B cell (primary cell): Measurements from ENCODE around the gene PSMB2. TPM values are rescaled to one million over a fixed set of nuclear protein-coding genes. Genes with fewer than 3 reads are reported as not detected.

Experiments
- ATAC-seq: fragments of 200-7000 bp; cut with Tn5 transposase; one replicate; pipeline ENCODE4 v1.10.0; 2021; ENCODE audit warnings: low read depth, mild to moderate bottlenecking, moderate number of reproducible peaks, moderate library complexity
- CTCF ChIA-PET: fragments of 350-600 bp; sonication (Branson Sonifier 250); formaldehyde crosslinking; loops from one replicate; lab custom pipeline; 2021; ENCODE audit warnings: antibody characterized with exemption, inconsistent platforms; lab: Charles Lee
- POLR2A ChIA-PET: fragments of 350-600 bp; sonication (Branson Sonifier 250); formaldehyde crosslinking; loops from one replicate; lab custom pipeline; 2021; ENCODE audit warnings: antibody characterized with exemption; lab: Charles Lee
- DNase-seq: peaks from one replicate; pipeline ENCODE4 v3.0.0; 2013
- H2AFZ ChIP-seq: 2 replicates; pipeline ENCODE4 v1.6.1; 2012; ENCODE audit warnings: mild to moderate bottlenecking, low read depth, low read length; ENCODE audit not compliant: insufficient read depth, poor library complexity, severe bottlenecking
- H3K27ac ChIP-seq, 2 donors: 1 replicate in 1 of 2; 2 replicates in 1 of 2; pipeline ENCODE4 v1.5.1; 2012 to 2013; ENCODE audit warnings: low read length in 2 of 2, mild to moderate bottlenecking in 2 of 2, moderate library complexity in 1 of 2
- H3K27me3 ChIP-seq, 4 experiments: fragments of 200-600 bp in 1 of 4; sonication (generic) in 1 of 4; replicated peaks in 1 of 4; 1 replicate in 2 of 4; 2 replicates in 2 of 4; pipeline versions ENCODE4 v1.6.1 to v1.7.0; 2013 to 2016; ENCODE audit warnings: low read length in 3 of 4, mild to moderate bottlenecking in 2 of 4, mixed read lengths in 1 of 4, moderate library complexity in 1 of 4; ENCODE audit not compliant: insufficient read depth in 4 of 4, control insufficient read depth in 3 of 4; ENCODE audit errors: control extremely low read depth in 1 of 4
- H3K36me3 ChIP-seq, 2 experiments: replicated peaks in 1 of 2; 1 replicate in 1 of 2; 2 replicates in 1 of 2; pipeline versions ENCODE4 v1.6.1 to v1.7.1; 2013; ENCODE audit warnings: low read length in 1 of 2; ENCODE audit not compliant: insufficient read depth in 2 of 2, control insufficient read depth in 1 of 2; ENCODE audit errors: control extremely low read depth in 1 of 2, extremely low read depth in 1 of 2
- H3K4me1 ChIP-seq, 2 donors: fragments of 200-600 bp in 1 of 2; sonication (generic) in 1 of 2; 1 replicate in 1 of 2; 2 replicates in 1 of 2; pipeline versions ENCODE4 v1.5.1 to v1.6.1; 2013 to 2017; ENCODE audit warnings: low read length in 2 of 2; ENCODE audit not compliant: control insufficient read depth in 2 of 2, insufficient read depth in 2 of 2
- H3K4me2 ChIP-seq: replicated peaks from 2 replicates; pipeline ENCODE3; 2012; ENCODE audit warnings: mild to moderate bottlenecking, low read depth, low read length; ENCODE audit not compliant: poor library complexity, severe bottlenecking
- H3K4me3 ChIP-seq, 5 experiments: fragments of 200-600 bp in 1 of 5; sonication (generic) in 1 of 5; 1 replicate in 3 of 5; 2 replicates in 2 of 5; pipeline versions ENCODE4 v1.5.1 to v1.7.0; 2011 to 2016; ENCODE audit warnings: low read length in 4 of 5, mild to moderate bottlenecking in 4 of 5, low read depth in 2 of 5, control low read depth in 1 of 5, moderate library complexity in 1 of 5; ENCODE audit not compliant: insufficient read depth in 1 of 5; ENCODE audit errors: control extremely low read depth in 1 of 5, extremely low read depth in 1 of 5
- H3K79me2 ChIP-seq: fragments of 200-600 bp; sonication (generic); one replicate; pipeline ENCODE4 v1.6.0; 2016; ENCODE audit warnings: low read length; ENCODE audit not compliant: control insufficient read depth, insufficient read depth
- H3K9ac ChIP-seq: fragments of 200-600 bp; sonication (generic); 2 replicates; pipeline ENCODE4 v1.6.1; 2017; ENCODE audit warnings: mild to moderate bottlenecking, low read length, moderate library complexity
- H3K9me3 ChIP-seq, 3 donors: one replicate each; pipeline versions ENCODE4 v1.6.1 to v1.7.1; 2013; ENCODE audit warnings: low read length in 2 of 3; ENCODE audit not compliant: control insufficient read depth in 2 of 3, insufficient read depth in 1 of 3; ENCODE audit errors: control extremely low read depth in 1 of 3
- H4K20me1 ChIP-seq: 2 replicates; pipeline ENCODE4 v1.6.0; 2012; ENCODE audit warnings: mild to moderate bottlenecking, low read length; ENCODE audit not compliant: insufficient read depth, control insufficient read depth, poor library complexity, severe bottlenecking
- H3K27ac Mint-ChIP-seq: one replicate; pipeline ENCODE4 v1.8.0; 2021; ENCODE audit warnings: mixed read lengths
- H3K27me3 Mint-ChIP-seq: one replicate; pipeline ENCODE4 v1.8.0; 2021; ENCODE audit warnings: mixed read lengths
- H3K4me1 Mint-ChIP-seq: one replicate; pipeline ENCODE4 v1.8.0; 2021; ENCODE audit warnings: mixed read lengths
- H3K4me3 Mint-ChIP-seq: one replicate; pipeline ENCODE4 v1.8.0; 2021; ENCODE audit warnings: mixed read lengths
- H3K9me3 Mint-ChIP-seq: one replicate; pipeline ENCODE4 v1.8.0; 2022; ENCODE audit warnings: mixed read lengths; ENCODE audit not compliant: insufficient read depth
- EZH2 ChIP-seq: IDR thresholded peaks from 2 replicates; pipeline ENCODE4 v1.6.1; 2012; ENCODE audit warnings: borderline replicate concordance, low read depth, mild to moderate bottlenecking, moderate library complexity, low read length; ENCODE audit not compliant: insufficient read depth, poor library complexity, severe bottlenecking
- WGBS: methylation state at CpG from one replicate; pipeline ENCODE4 v1.1.5; 2013; ENCODE audit warnings: missing lambda C conversion rate; ENCODE audit not compliant: insufficient coverage; 5-methylcytosine and 5-hydroxymethylcytosine counted together
- intact Hi-C: fragments of 100-400 bp; cut with micrococcal nuclease; formaldehyde crosslinking; loops from one replicate; pipeline ENCODE4 v1.10.0; 2022
- polyA plus RNA-seq: library from polyadenylated mRNA; depleted of rRNA; stranded (reverse); fragments of >200 nt; gene quantifications from 2 replicates; pipeline ENCODE4 v1.2.3, GENCODE V29; 2012
- total RNA-seq, 2 donors: library from RNA; stranded (reverse); fragments of 120-200 nt in 1 of 2; gene quantifications; 1 replicate in 1 of 2; 2 replicates in 1 of 2; pipeline versions ENCODE4 v1.2.3 to v1.2.4, GENCODE V29; 2013 to 2022
- TF ChIP-seq, protein P1 (sequence below): fragments of 200-600 bp; IDR thresholded peaks from one replicate; pipeline ENCODE4 v1.8.0; 2022; ENCODE audit warnings: antibody characterized with exemption, mild to moderate bottlenecking

Gene PSMB2
- total and polyA plus RNA-seq, 2 donors (not counting 1 experiment from before 2014, with no cell fraction given): 20.5 to 26.2 TPM

GRCh38 chr1:35590476-35591040, 50.8 kb downstream of the PSMB2 start:
- no peak overlapping the region for H3K4me3 Mint-ChIP-seq
- Histone ChIP-seq H2AFZ (no peak overlapping the region), H3K9ac (no peak overlapping the region), H3K4me2 (no peak overlapping the region), H3K36me3 (peaks cover 0 to 3% of the 10 kb centered on the region in 2 experiments), H3K27ac (no peak overlapping the region), H3K4me1 (no peaks in the 10 kb centered on the region), H3K79me2 (no peaks in the 10 kb centered on the region), H3K27me3 (no peaks in the 10 kb centered on the region), H3K9me3 (no peaks in the 10 kb centered on the region), H4K20me1 (no peaks in the 10 kb centered on the region), H3K4me3 (no peak overlapping the region)
- no peak for DNase-seq
- no peak for ATAC-seq
- no peaks in the 10 kb centered on the region for H3K4me1 Mint-ChIP-seq
- 97% methylated on average over 25 of the region's 25 CpGs for WGBS
- TF ChIP-seq, protein P1, sequence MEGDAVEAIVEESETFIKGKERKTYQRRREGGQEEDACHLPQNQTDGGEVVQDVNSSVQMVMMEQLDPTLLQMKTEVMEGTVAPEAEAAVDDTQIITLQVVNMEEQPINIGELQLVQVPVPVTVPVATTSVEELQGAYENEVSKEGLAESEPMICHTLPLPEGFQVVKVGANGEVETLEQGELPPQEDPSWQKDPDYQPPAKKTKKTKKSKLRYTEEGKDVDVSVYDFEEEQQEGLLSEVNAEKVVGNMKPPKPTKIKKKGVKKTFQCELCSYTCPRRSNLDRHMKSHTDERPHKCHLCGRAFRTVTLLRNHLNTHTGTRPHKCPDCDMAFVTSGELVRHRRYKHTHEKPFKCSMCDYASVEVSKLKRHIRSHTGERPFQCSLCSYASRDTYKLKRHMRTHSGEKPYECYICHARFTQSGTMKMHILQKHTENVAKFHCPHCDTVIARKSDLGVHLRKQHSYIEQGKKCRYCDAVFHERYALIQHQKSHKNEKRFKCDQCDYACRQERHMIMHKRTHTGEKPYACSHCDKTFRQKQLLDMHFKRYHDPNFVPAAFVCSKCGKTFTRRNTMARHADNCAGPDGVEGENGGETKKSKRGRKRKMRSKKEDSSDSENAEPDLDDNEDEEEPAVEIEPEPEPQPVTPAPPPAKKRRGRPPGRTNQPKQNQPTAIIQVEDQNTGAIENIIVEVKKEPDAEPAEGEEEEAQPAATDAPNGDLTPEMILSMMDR: no peak
- TF ChIP-seq EZH2: no peak
- no peak overlapping the region for H3K27ac Mint-ChIP-seq
- H3K27me3 Mint-ChIP-seq: no peaks in the 10 kb centered on the region
- ChIA-PET POLR2A (no interaction called here), CTCF (interaction anchor here (0.6 to 1.2 kb wide), 2 partner anchors 11 to 336 kb away, joined by 3 to 4 read pairs; no protein-coding TSS in a partner anchor)
- intact Hi-C loops: no loop called here
- H3K9me3 Mint-ChIP-seq: no peaks in the 10 kb centered on the region
